HG03095 (cell line): Measurements from ENCODE around the gene TWF1.
A peak's percentile ranks its signal among the peaks of the same experiment; 100 is the strongest.
"Not testable (repeated sequence)": the region's sequence is repeated elsewhere in the genome, so short reads cannot be mapped to it uniquely, and the experiment has no call there.

ENCODE experiments used
- ATAC-seq: cut with Tn5 transposase; IDR thresholded peaks from one replicate; pipeline ENCODE4 v1.9.1; 2021; ENCODE audit warnings: moderate library complexity; ENCODE audit not compliant: unreplicated experiment

The TWF1 gene

DNA sequence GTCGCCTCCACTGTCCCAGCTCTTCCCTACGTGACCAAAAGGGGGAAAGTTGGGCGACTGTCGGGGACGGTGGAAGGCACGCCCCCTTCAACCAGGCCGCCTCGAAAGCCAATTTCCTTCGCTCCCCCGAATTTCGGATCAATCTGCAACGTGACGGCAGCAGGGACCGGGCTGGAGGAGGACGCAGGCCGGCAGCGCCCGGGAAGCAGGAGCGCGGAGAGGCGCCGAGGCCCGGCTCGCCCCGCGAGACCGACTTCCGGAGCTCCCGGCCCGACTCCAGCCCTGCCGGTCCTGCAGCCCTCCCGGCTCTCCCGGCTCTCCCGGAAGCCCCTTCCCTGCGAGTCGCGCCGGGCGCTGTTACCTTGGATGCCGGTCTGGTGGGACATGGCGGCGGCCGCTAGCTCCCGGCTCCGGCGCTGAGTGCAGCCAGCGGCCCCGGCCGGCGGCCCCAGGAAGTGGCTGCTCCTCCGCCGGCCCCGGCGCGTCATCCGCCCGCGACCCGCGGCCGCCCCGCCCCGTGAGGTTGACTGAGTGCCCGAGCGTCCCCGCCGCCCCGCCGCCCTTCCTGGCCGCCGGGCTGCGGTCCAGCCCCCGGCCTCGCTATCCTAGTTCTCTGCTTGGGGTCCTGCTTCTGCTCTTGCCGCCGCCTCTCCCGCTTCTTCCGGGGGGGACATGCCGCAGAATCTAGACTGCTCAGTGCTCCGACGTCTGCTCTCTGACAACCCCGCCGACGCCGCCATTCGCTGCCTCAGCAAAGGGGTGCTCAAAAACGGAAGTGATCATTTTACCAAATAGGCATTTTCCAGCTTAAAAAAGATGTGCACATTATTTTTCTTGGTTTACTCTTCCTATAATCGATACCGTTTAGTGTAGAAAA, at the start of gene TWF1:
TSS of gene TWF1 (minus strand) at position 458 of the 877 bp plus-strand sequence. CDS start at position 386, 72 bp downstream.
- ATAC-seq = peak; percentile 96

DNA sequence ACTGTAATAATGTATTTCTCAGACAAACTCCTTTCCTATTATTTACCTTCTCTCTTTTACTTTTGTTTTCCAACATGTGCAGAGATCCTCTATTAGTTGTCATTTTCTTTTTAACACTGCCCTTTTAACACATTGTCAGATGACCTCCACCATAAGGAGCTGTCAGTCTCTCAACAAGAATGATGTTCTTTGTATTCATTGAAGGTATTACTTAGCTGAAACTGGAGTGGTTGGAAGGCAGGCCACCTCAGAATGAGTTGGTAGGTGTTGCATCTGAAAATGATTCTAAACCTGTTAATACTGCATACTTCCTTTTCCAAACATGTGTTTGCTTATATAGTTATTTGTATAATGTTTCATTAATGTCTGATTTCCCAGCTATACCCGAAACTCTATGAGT, 46.6 kb upstream of the TWF1 start:
- ATAC-seq = no peak

DNA sequence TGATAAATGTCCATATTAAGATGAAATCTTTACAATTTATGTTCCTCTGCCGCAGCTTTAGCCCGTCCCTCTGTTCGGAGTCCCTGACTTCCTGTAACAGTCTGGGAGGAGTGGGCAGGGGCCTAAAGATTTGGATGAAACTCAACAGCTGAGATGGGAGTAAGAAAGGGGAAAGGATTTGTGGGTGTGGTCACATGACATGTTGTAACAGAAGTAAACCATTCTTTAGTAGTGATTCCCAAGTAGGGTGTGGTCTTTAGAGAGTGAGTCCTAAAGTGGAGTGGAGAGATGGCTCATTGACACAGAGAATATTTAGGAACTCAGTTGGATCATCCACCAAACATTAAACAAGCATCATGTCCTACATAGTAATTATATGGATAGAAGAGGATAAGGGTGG, 42.7 kb upstream of the TWF1 start:
- ATAC-seq = no peak

DNA sequence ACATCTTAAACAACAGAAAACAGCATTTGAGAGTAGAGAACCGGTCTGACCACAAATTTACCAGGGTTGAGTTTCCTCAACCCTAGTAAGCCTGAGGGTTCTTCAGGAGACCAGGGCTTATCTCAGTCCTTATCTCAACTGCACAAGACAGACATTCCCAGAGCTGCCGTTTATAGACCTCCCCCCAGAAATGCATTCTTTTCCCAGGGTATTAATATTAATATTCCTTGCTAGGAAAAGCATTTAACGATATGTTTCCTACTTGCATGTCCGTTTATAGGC, 42.0 kb upstream of the TWF1 start:
- ATAC-seq = no peak

DNA sequence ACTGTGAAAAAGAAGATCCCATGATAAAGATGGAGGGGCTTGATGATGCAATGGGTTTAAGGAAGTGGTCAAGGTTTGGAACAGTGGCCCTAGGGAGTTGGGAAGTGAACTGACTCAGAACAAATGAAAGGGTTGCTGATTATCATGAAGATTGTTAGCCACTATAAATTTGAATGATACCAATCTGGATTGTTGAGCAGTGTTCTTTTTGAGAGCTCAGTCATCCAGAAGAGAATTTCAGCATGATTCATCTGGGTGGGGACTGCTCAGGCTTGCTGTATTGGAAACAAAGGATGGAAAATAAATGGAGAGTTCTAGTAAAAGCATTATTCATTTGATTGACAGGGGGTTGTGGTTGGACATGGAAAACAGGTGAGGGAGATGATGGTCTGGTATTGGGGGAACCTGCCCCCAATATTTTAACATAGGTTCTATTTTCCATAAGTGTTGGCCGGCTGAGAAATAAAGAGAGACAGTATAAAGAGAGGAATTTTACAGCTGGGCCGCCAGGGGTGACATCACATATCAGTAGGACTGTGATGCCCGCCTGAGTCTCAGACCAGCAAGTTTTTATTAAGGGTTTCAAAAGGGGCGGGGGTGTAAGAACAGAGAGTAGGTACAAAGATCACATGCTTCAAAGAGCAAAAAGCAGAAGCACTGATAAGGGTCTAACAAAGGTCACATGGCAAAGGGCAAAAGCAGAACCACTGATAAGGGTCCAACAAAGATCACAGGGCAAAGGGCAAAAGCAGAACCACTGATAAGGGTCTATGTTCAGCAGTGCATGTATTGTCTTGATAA, 41.5 kb upstream of the TWF1 start:
- ATAC-seq = not testable (repeated sequence)

DNA sequence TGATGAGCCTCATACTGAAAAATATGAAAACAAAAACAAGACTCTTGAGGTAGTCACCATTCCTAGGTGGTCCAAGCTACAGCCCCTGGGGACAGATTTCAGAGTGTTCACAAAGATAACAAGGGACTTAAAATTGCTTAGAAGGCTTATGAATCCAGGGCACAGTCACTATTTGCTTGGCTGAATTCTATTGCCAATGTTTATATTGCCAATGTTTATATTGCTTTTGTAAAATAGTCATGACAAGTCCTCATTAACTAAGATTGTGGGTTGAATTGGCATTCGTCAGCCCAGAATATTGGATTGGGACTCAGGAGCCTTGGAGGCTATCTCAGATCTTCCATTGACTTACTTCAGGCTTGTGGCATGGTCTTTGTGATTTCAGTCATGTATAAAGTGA, 36.1 kb upstream of the TWF1 start:
- ATAC-seq = no peak

DNA sequence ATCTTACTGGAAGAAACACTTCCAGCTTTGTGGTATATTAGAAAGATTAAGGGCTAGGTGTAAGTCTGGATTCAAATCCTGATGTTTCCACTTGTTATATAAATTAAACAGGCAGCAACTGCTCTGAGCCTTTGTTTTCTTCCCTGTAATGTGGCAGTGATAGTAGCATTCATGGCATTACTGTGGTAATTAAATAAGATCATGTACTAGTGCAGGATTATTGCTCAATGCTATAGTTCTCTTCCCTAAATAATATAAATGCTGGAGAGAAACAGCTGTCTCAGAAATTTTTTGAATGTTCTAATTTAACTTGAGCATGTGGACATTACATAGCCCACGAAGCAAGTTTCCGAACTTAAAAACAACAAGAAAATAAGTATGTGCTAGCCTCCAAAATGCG, 35.1 kb upstream of the TWF1 start:
- no peak for ATAC-seq

DNA sequence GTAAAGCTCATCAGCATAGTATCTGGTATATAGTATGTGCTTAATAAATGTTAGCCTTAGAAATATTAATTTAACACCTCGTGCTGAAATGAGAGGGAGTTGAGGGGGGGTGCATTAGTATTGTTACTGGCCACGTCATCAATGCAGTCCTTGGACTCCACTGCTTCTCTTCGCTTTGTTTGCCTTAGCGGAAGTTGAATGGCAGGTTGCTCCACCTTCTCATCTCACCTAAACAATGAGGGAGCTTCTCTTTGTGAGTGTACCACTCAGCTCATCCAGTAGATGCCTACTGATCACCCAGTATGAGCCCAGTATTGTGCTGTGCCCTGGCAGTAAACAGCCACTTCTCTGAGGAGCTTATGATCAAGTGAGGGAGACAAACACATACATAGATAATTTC, 34.2 kb upstream of the TWF1 start:
- ATAC-seq = no peak

DNA sequence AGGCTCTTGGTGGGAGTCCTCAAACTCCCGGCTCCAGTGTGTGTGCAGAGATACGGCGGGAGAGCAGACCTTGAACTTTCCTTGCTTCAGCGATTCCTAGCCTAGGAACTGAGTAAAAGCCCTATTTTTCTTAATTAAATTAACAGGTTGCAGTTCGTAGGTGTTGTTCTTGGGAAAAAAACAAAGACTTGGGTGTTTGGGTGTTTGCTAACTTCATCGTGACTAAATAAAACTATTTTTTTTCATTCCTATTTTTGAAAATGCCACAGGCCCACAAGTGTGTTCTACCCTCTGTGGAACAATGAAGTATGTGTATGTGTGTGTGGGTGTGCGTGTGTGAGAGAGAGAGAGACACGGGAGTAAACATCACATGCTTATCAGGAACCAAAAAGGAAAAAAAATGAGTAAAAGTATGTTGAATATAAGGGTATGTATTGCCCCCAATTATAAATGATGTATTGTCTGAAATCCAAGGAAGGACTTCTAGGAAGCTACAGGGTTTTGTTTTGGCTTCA, 30.4 kb upstream of the TWF1 start:
- ATAC-seq = peak; percentile 21

DNA sequence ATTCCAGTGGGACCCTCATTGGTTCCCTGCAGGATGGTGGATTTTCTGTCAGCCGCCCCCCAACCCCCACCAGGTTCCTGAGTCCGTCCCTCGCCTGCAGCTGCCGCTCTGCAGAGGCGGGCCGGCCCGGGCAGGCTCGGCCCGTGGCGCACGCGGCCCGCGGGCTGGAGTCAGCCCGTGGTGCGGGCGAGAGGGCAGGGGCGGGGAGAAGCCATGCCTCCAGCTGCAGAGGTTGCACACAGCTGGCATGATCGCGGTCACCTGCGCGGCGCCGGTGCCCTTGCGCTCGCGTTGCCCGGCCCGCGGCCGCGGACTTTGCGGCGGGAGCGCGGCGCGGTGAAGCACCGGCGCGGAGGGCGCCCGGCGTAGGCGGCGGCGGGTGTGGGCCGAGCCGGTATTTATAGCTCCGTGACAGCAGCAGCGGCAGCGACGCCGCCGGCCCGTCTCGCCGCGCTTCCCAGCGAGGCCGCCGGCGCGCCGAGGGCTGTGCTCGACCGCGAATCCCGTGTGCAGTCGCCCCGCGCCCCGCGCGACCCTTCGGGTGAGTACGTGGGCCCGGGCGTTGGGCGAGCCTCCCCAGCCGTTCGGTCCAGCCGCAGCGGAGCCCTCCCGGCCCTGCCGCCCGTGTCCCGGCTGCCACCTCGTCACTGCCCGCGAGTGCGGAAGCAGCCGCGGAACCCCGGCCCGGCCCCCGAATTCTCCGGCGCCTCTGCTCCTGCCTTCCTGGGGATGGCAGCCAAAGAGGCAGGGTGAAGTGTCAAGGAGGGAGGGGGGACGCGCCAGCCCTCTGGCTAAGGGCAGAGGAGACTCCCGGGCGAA, 29.7 kb upstream of the TWF1 start, which contains the start of gene TMEM117:
TSS of gene TMEM117 (plus strand) at position 426 of the 819 bp plus-strand sequence.
- peak; percentile 74 for ATAC-seq

DNA sequence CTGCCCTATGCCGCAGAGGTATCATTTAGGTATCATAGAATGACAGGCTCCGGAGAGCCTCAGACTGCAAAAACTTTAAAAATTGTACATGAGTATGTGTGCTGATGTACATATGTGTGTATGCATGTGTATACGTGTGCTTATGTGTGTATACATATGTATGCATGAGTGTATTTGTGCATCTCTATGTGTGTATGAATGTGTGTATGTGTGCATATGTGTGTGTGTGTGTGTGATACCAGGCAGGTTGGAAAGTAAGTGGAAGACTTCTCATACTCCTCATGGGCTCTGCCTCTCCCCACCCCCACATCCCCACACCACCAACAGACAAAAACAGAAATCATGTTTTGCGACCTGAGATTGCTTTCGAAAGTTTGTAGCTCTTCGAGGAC, 29.1 kb upstream of the TWF1 start:
- peak; percentile 7 for ATAC-seq

DNA sequence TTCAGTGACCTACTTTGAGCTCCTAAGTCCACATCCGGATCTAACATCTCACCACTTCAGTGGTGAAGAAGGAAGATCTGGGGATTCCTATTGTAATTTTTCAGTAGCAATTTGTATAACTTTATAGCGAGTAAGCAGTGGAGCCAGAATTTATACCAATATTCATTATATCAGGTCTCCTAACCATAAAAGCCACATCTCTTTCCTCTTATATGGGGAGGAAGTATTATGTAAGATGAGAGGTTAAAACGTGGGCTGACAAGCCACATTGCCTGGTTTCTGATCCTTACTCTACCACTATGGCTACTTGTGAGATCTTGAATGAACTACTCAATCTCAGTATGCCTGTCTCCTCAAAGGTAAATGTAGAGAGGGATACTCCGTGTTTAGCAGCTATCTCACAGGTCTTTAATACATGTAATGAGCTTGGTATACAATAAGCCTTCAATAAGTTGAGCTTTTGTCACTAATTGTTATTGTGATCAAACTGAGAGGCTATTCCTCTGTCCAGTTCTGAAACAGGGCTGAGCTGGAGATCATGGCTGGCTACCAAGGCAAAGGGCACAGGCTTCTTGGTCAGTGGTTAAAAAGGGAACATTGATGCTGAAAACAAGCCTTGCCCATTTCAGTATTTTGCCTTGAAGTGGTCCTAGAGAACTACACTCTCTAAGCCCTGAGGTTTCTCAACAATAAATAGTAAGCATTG, 26.5 kb upstream of the TWF1 start:
- no peak for ATAC-seq

DNA sequence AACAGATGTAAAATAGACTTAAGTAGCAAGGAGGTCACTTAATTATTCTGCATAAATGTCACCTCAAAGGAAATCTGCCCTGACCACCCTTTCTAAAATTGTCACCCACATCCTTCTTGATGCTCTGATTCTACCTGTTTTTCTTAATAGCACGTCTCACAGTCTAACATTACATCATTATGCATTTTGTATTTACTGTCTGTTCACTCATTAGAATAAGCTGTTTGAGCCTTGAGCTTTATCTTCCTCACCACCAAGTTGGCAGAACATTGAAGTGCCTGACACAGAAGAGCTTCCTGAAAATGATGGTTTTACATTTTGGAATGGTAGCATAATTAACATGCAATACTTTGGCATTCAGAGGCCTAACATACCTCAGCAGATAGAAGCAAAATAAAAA, 21.0 kb upstream of the TWF1 start:
- ATAC-seq = no peak

DNA sequence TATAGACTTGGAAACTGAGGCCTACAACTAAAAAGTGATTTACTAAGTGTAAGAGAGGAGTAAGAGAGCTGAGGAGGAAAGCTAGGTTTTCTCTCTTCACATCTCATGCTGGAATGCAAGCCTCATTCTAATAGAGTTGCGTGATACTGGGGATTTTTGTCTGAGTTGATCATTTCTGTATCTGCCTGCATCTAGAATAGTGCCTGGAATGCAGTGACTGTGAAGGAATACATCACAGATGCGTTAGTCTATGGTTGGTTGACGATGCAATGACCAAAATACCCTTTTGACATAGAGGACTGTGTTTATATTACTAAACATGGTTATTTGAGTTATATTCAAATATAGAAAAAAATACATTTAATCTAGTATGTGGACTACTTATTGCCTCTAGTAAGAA, 20.6 kb upstream of the TWF1 start:
- no peak for ATAC-seq

DNA sequence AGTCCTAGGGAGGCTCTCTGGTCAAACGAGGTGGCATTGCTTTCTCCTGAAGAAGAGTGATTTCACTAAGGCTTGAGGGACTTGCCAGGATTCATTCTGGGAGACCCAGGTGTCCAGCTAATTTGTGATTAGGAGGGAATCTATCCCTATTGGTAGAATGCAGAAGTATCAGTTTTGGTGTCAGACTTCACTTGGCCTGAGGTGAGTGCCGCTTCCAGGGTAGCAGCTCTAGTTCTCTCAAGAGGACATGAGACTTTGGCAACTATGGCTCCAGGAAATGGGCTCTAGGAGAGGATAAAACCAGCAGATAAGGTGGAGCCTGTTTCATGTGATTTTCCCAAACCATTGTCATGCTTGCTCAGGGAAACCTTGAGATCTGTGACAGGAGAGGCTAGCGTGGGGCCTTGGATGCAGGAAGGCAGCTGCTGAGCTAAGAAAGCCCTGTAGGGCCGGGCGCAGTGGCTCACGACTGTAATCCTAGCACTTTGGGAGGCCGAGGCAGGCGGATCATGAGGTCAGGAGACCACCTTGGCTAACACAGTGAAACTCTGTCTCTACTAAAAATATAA, 18.2 kb upstream of the TWF1 start:
- no peak for ATAC-seq

DNA sequence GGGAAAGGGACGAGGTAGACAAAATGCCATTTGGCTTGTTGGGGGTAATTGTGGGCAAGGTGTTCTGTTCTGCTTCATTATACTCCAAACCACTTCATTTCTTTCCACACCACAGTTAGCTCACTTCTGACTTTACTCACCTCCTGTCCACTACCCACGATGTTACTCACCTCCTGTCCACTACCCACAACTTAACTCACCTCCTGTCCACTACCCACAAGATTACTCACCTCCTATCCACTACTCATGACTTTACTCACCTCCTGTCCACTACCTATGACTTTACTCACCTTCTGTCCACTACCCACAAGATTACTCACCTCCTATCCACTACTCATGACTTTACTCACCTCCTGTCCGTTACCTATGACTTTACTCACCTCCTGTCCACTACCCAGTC, 10.1 kb upstream of the TWF1 start:
- ATAC-seq = no peak

DNA sequence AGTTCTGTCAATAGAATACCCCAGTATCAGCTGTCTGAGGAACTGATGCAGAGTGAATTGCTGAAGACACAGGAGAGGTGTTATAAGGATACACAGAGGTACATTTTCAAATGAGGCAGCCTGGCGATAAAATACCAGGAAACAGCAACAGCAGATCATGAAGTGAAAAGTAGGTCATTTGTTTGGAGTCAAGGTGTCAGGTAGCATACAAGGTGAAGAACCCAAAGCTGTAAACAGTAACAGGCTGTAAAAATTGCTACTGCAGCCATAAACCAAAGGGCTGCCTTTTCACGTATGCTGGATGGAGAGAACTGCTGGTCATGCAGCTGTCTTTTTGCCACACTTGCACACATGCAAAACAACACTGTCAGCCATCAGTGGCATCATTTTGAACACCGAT, 9.3 kb upstream of the TWF1 start:
- ATAC-seq = no peak

DNA sequence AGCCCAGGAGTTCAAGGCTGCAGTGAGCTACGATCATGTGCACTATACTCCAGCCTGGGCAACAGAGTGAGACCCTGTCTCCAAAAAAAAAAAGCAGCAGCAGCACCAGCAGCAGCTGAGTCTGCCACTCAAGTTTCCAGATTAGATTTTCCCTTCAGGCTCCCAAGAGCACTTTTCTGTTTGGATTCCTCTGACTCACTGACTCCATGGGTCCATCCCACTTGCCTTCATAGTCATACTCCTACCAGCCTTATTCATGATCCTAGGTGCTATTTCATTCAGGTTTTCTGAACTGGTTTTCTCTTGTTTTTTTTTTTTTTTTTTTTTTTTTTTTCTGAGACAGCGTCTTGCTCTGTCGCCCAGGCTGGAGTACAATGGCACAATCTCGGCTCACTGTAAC, 6.8 kb upstream of the TWF1 start:
- ATAC-seq = no peak

DNA sequence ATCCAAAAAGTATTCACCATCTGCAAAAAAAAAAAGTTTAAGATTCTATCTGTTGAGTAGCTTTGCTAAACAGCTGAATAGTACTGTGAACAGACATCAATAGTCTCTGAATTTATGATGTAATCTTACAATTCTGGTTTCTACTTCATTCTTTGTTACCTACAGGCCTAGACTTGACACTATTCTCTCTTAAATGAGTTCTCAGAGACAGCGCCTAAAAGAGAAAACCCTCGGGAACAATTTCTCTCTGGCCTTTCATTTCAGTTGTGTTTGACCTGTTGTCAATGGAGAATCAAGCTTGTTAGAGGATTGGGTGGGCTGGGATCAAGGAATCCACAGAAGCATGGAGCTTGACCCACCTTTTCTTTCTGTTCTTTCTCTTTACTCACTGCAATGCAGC, 5.9 kb upstream of the TWF1 start:
- no peak for ATAC-seq

DNA sequence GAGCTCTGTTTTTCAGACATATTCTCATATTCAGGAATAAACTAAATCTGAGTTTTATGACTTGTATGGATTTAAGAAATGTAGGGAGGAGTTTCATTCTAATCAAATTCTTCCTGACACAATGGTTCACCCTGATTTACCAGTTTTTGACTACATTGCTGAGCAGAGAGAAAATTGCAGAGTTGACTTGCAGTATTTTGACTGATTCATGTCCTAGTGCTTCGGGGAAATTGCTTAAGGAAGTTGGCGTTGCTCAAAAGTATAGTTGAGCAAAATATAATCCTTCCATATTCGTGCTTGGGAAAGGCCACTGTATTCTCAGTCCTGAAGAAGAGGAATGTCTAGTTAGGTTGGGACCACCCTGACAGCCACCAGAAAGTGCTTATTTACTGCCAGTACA, 1.3 kb upstream of the TWF1 start:
- ATAC-seq = no peak
